Stimulated activated CD8-positive, alpha-beta memory T cell treated with anti-CD3 and anti-CD28 coated beads, Interleukin-12 subunit alpha, Interleukin-12 subunit beta, amount 100 ng/mL, for 24 hours (primary cell): ENCODE results near the gene NANOS3.

Source experiments
- DNase-seq: peaks from one replicate; pipeline ENCODE4 v3.0.0-alpha.2; 2020; ENCODE audit errors: extremely low read depth

Gene NANOS3

DNA sequence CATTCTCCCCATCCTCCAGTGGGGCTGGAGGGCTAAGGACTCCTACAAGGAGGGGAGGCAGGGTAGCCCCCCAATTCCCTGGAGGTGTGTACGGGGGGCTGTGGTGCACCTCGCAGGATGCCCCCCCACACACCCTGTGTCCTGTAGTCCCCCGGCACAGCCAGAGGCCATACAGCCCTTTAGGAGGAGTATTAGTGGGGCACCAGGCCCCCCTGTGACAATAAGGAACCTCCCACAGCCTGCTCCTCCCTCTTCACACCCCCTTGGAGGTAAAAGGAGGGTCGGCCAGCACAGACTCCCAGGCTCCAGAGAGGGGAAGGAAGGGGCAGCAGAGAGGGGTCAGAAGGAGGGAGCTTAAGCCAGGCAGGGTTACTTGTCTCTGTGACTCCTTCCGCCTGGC lies at the start of gene NANOS3:
TSS of gene NANOS3 (plus strand) at position 301 of the 400 bp plus-strand sequence. CDS start 115 bp downstream, outside the sequence.
- no peak for DNase-seq

GRCh38 chr19:13827656-13828055 lies 49.3 kb upstream of the NANOS3 start:
- no peak for DNase-seq

GRCh38 chr19:13830114-13830740 lies 46.7 kb upstream of the NANOS3 start:
- DNase-seq: no peak

DNA sequence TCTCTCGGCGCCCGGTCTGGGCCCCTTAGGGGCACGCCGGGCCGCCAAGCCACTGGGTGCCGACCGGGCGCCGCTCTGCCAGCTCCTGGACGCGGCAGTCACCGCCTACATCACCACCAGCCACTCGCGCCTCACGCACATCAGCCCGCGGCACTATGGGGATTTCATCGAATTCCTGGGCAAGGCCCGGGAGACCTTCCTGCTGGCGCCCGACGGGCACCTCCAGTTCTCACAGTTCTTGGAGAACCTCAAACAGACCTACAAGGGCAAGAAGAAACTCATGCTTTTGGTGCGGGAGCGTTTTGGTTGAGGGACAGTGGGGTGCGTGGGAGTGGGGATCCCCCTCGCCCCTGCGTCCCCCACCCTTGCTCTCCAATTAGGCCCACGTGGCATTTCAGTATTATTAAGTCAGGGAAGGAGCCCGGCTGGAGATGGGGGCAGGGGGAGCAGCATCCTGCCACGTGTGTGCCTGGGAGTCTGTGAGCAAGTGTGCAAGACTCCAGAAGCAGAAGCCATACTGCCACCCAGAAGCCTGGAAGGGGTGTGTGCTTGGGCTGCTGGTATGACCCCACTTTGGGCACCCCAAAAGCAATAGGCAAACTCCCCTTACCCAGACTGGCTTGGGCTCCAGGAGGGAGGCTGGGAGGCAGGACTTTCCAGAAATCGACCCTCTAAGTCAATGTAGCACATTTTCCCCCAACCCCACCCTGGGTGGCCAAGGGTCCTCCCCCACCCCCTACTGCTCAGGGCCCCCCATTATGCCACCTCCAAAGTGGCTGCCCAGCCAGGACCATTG lies 46.0 kb upstream of the NANOS3 start:
- no peak for DNase-seq

- no peak for DNase-seq
Observed at GRCh38 chr19:13831537-13832467, 45.1 kb upstream of the NANOS3 start.

DNA sequence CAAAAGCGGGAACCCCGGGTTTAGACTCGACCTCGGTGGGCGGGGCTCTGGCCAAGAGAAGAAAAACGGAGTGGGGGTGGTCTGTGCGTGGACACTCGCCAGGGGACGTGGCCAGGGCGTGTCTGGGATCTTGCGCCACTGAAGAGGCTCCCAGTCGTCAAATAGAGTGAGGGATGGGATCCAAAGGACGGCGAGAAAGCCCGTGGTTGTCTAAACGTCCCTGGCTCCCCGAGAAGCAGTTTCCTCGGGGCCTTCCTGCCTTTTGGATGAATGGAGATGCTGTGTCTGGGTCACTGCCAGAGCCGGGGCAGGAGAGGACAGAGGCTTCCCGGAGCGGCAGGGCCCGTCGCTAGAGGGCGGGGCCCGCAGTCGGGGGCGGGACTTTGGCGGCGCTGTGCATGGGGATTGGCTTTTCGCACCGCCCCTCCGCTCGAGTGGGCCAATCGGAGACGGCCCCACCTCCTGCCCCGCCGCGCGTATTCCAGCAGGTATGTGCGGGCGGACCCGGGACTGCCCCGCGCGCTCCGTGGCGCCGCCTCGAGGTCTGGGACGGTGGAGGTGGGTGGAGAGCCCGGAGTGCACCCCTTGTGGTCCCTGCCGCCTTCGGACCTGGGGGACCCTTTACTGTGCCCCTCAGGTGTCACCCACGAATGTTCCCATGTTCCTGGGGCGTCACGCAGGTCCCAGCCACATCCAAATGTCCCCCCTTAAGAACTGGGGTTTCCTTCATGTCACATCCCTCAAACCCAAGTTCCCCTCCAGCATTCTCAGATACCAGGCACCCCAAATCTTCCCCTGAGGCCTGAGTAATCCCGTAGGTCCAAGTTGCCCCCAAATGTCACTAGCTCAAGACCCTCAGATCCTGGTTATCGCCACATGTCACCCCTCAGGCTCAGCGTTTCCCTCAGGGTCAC lies 43.3 kb upstream of the NANOS3 start:
- peak; percentile 80 for DNase-seq

- DNase-seq: no peak
Observed at GRCh38 chr19:13834244-13835069, 42.5 kb upstream of the NANOS3 start.

DNA sequence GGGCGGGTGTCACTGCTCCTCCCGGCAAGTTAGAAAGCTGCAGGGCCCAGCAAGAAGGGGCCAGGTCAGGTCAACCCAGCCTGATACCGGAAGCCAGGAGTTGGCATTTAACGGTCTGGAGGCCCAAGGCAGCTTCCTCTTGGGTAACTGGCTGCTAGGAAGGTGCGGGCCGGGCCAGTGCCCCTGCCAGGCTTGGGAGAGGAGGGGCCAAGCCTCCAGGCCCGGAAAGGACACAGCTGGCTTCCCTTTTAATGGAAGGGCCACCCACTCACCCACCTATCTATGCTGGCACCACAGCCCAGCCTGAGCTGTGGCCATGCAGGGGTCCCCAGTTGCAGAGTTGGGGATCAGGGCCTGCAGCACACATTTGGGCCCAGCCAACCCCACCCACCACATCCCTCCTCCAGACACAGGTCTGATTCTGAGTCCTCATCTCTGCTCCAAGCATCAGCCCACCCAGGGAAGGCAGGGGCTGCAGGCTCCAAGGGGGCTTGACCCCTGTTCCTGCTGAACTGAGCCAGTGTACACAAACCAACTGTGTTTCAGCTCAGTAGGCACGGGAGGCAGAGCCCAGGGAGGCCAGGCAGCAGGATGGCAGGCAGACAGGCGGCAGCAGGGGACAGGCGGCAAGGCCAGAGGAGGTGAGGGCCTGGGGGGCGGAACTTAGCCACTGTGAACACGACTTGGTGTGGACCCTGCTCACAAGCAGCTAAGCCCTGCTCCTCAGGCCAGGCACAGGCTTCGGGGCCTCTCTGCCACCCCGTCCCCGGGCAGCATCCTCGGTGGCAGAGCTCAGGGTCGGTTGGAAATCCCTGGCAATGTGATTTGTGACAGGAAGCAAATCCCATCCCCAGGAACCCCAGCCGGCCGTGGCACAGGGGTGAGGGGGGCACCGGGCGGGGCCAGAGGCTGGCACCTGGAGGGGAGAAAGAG lies 40.9 kb upstream of the NANOS3 start:
- no peak for DNase-seq

DNA sequence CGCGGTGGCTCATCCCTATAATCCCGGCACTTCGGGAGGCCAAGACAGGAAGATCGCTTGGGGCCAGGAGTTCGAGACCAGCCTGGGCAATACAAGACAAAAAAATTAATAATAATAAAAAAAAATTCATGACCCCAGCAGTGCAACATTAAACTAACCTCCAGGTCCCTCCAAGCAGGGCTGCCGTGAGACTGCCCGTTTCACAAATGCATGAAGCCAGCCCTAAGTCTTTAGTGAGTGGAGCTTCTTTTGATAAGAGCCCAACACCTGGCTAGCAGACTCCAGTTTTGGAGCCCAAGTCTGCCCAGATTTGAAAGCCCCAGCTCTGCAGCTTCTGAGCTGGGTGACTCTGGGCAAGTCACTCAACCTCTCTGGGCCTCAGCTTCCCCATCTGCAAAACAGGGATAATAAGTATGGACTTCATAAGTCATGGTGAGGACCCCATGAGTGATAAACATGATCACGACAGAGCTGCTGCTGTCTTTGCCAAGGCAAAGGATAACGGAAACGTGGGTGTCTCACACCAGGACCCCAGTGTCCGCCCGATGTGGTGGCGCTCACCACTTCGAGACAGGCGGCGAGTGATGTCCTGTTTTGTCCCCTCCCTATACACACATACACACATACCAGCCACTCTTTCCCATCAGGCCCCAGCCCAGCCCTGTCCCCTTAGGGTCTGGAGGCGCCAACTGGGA lies 38.4 kb upstream of the NANOS3 start:
- no peak for DNase-seq

DNA sequence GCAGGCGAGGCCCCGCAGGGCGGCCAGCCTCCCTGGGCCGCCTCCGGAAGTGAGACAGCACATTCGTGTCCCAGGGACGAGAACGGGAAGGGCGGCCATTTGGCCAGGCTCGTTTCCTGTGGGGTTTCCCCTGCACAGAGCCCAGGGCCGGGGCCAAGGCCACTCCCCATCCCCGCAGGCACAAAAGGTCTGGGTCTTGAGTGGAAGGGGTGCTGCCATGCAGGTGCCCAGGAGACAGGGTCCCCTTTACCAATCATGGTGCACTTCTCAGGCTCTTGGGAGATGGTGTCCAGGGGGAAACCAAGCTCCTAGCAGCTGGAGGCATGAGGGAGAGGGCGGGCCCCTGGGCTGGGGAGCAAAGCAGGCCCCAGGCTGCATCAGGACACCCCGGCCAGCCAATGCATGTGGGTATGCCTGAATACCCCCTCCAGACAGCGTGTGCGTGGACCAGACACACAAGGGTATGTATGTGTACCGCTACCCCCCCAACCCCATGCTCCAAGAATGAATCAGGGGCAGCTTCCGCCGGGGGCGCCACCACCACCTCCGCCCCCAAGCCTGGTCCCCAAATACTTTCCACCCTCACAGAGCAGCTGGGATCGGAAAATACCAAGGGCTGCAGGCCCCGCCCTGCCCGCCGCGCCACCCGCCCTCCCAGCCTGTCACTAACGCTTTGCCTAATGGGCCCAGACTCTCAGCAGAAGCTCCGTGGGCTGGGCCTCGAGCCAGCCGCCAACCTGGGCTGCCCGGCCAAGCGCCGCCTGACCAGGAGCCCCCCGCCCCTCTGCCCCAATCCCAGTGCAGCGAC lies 37.6 kb upstream of the NANOS3 start:
- DNase-seq: peak; percentile 79

DNA sequence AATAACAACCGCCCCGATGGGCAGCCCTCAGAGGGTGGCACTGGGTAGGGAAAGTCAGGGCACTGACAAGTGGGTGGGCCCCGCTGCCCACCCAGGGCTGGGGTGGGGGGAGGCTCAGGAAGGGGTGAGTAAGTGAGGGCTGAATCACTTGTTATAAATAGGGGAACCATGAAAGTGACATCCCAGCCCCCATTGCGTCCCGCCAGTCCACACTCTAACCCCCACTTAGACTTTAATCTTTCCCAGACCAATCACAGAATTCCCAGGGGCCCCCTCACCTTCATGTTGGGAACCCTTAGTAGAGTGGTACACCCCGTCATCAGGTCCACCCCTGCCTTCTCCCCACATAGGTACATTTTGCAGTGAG lies 37.0 kb upstream of the NANOS3 start:
- DNase-seq: no peak

DNA sequence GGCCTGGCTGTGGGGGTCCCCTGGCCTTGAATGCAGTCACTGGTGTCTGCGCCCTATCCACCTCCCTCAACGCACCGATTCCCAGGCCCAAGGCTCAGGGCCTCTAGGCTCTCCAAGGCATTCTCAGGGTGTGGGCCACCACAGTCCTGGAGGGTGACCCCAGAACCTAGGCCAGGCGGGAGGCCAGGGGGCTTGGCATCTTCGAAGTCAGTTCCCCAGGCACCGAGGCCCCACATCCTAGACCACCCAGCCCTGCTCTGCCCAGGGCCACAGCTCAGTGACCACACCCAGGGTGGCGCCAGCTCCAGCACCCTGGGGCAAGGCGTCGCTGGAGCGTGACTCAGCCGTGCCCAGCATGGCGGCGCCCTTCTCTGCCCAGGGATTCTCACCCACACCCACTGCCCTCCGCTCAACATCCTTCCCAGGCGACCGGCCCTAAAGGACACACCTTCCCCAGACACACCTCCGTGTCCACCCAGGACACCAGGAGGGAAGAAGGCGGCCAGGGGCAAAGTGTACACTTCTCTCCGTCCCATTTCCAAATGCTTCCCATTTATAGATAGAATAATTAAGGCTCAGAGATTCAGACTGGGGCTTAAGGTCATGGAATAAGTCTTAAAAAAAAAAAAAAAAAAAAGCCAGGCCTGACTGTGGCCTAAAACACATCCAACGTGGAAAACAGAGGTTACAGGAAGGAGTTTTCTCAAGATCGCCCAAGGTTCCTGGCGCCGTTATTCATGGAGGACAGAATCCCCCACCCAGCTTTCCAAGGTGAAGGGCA lies 36.4 kb upstream of the NANOS3 start:
- DNase-seq: no peak

DNA sequence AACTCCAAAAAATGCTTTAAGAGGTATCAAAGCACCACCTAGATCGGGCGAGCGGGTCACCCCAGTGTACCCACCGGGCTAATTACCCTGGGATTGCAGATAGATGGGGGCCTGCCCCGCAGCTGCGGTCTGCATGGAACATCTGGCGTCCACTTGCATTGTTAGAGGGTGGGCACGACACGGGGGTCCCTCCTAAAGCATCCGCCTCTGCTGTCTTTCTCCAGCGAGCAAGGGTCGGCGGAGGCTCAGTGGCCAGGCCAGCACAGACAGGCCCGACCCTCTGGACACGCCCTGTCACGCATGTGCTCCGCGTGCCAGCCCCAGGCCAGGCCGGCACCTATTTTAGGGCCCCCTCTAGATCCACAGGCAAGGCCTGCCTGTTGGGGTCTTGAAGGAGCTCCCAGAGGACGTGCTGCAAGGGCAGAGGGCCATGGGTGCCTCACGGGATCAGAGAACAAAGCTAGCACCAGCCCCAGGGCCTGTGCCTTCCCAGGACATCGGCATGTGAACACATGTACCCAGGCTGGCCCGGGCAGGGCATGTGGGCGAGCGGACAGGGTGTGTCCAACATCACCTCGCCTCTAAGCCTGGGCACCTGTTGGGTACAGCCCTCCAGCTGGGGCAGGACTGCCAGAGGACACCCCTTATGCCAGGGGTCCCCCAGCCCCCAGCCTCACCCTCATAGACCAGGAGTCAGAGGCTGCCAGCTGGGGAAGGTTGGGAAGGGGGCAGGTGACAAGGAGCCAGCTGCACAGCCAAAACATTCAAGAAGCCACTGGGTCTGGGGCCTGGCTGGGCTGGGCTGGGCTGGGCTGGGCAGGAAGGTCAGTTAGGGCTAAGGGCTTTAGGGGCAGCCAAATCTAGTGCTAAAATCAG lies 35.6 kb upstream of the NANOS3 start:
- DNase-seq: no peak

DNA sequence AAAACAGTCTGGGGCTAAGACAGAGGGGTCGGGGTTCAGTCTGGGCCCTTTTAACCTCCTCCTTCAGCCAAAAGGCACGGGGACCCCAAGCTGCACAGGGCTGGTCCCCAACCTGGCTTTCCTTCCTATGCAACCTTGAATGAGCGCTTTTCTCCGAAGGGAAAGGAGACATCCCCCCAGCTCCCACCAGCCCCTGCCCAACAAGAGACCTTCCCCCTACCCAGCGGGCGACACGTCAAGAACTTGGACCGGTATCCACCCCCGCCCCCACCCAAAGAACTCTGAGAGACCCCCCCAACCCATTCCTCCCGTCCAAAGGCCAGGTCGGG lies 35.0 kb upstream of the NANOS3 start:
- DNase-seq: no peak

- DNase-seq: no peak
Observed at GRCh38 chr19:13842291-13843103, 34.4 kb upstream of the NANOS3 start.
